Measurements from ENCODE around the gene SSTR5.

The SSTR5 gene

GRCh38 chr16:1094601-1095449 lies 22.3 kb downstream of the SSTR5 start:
- Histone ChIP-seq H3K36me3 (no peaks in the 10 kb centered on the region), H3K9me3 (ENCODE audit: severe bottlenecking) (no peaks in the 10 kb centered on the region), H3K4me3 (ENCODE audit: low read depth, low read length) (no peak overlapping the region), H3K27ac (peak overlapping the region; percentile 18), H3K27me3 (ENCODE audit: insufficient read depth, low read depth, severe bottlenecking) (no peaks in the 10 kb centered on the region)
- DNase-seq: no peak
- TF ChIP-seq, protein P1, sequence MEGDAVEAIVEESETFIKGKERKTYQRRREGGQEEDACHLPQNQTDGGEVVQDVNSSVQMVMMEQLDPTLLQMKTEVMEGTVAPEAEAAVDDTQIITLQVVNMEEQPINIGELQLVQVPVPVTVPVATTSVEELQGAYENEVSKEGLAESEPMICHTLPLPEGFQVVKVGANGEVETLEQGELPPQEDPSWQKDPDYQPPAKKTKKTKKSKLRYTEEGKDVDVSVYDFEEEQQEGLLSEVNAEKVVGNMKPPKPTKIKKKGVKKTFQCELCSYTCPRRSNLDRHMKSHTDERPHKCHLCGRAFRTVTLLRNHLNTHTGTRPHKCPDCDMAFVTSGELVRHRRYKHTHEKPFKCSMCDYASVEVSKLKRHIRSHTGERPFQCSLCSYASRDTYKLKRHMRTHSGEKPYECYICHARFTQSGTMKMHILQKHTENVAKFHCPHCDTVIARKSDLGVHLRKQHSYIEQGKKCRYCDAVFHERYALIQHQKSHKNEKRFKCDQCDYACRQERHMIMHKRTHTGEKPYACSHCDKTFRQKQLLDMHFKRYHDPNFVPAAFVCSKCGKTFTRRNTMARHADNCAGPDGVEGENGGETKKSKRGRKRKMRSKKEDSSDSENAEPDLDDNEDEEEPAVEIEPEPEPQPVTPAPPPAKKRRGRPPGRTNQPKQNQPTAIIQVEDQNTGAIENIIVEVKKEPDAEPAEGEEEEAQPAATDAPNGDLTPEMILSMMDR (IDR thresholded peaks at IDR 0.05; ENCODE audit: low read depth, low read length): no peak

DNA sequence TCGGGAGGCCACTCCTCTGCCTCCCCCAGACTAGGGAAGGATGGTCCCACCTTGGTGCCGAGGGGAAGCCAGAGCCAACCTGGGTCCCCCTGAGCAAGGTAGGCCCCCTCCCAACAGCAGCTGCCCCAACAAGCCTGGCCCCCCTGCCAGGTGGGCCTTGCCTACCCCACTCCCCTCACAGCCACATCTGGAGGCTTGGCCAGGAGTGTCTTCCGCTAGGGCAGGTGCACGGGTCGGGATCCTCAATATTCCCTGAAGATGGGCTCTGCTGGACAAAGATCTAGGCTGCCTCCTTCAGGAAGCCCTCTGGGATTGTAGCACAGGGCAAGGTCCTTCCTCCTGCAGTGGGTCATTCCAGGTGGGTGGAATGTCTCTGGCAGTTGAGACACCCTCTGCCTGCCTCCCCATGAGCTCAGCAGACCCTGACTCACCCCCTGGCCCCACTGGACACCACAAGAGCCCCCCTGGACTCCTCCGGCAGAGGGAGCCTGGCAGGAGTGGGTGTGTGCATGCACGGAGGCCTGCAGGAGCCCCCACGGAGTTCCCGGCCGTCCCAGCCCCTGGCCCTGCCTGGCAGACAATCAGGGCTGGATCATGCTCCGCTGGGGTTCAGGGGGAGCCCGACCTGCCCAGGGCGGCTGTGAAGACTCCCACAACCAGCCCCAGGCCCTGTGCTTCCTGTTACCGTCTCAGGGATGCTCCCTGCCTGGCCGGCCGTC lies 23.1 kb downstream of the SSTR5 start:
- no peaks in the 10 kb centered on the region for H3K9me3 ChIP-seq (ENCODE audit: severe bottlenecking)
- H3K4me3 ChIP-seq (ENCODE audit: low read depth, low read length): no peak overlapping the region
- H3K27me3 ChIP-seq (ENCODE audit: insufficient read depth, low read depth, severe bottlenecking): no peaks in the 10 kb centered on the region
- H3K36me3 ChIP-seq: no peaks in the 10 kb centered on the region
- DNase-seq: no peak
- peak overlapping the region; percentile 36; the same call in 1 of the 2 replicates for H3K27ac ChIP-seq
- TF ChIP-seq, protein P1 (IDR thresholded peaks at IDR 0.05; ENCODE audit: low read depth, low read length): no peak

DNA sequence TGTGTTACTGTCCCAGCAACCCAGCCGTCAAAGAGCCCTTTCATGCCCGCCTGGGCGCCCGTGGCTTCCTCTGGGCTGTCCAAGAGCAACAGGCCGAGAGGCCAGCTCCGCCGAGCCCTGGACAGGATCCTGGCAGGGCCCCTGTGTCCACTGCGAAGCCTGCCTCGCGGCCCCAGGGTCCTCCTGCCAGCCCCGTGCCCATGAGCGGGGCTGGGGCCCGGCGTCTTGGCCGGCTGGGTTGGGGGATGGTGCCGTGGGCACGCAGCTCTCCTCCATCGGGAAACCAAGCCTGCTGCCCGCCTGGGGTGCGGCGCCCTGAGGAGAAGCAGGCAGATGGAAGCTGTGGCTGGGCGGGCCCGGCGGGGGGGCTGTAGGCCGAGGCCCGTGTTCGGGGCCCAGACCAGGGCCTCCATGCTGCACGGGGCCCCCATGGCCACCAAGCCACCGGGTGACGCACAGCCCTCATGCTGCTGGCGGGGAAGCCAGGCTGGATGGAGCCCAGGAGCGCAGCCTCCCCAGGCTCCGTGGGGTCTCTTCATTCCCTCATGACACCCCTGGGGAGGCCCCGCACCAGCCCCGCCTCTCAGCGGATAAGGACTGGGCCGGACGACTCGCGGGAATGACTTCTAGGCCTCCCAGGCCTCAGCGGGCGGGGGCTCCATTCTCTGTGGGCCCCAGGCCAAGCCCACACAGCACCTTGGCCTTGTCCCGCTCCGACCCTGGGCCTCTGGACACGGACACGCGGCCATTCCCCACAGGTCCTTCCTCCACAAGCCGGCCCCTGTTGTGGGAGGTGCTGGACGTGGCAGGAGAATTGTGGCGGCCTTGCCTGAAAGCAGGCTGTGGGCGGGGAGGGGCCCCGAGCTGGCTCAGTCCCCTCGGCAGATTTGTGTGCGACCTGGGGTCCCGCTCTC lies 23.9 kb downstream of the SSTR5 start, which contains the start of gene C1QTNF8:
C1QTNF8 (minus strand) TSS at position 76 of the 914 bp plus-strand sequence. CDS start 1,322 bp downstream, outside the sequence.
- TF ChIP-seq, protein P1 (IDR thresholded peaks at IDR 0.05; ENCODE audit: low read depth, low read length): no peak
- no peaks in the 10 kb centered on the region for H3K27me3 ChIP-seq (ENCODE audit: insufficient read depth, low read depth, severe bottlenecking)

GRCh38 chr16:1097156-1097555 lies 24.6 kb downstream of the SSTR5 start:
- no peaks in the 10 kb centered on the region for H3K36me3 ChIP-seq
- no peak overlapping the region for H3K4me3 ChIP-seq (ENCODE audit: low read depth, low read length)
- no peaks in the 10 kb centered on the region for H3K27me3 ChIP-seq (ENCODE audit: insufficient read depth, low read depth, severe bottlenecking)
- no peak overlapping the region; the same call in 1 of the 2 replicates for H3K27ac ChIP-seq
- no peaks in the 10 kb centered on the region for H3K9me3 ChIP-seq (ENCODE audit: severe bottlenecking)
- no peak for DNase-seq
- TF ChIP-seq, protein P1 (IDR thresholded peaks at IDR 0.05; ENCODE audit: low read depth, low read length): no peak

More for the DNA sequence above, 23.9 kb downstream of the SSTR5 start, which contains the start of gene C1QTNF8:
- Histone ChIP-seq H3K36me3 (no peaks in the 10 kb centered on the region), H3K27ac (peak within 1 kb of the TSS; percentile 36), H3K9me3 (ENCODE audit: severe bottlenecking) (no peaks in the 10 kb centered on the region), H3K4me3 (ENCODE audit: low read depth, low read length) (no peak within 1 kb of the TSS)
- DNase-seq: no peak

DNA sequence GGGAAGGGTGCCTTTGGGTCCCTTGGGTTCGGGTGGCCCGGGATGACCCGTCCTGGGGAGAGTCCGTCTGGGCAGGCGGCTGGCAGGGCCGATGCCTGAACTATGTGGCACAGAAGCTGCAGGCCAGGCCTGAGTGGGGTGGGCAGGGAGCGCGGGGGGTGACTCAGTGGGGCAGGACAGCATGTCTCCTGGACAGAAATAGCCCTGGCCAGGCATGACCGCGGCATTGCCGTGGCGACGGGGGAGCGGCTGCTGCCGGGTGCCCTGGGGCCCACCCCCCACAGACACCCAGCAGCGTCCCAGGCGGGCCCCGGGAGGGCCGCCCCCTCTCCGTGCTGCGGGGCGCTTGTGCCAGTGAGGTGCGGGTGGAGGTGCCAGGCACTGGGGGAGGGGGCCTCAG lies 25.3 kb downstream of the SSTR5 start:
- no peaks in the 10 kb centered on the region for H3K9me3 ChIP-seq (ENCODE audit: severe bottlenecking)
- H3K36me3 ChIP-seq: no peaks in the 10 kb centered on the region
- no peak for DNase-seq
- no peak overlapping the region for H3K27ac ChIP-seq
- no peaks in the 10 kb centered on the region for H3K27me3 ChIP-seq (ENCODE audit: insufficient read depth, low read depth, severe bottlenecking)
- TF ChIP-seq, protein P1 (IDR thresholded peaks at IDR 0.05; ENCODE audit: low read depth, low read length): no peak
- no peak overlapping the region for H3K4me3 ChIP-seq (ENCODE audit: low read depth, low read length)

Data from WERI-Rb-1 (cell line).